ENCODE results near the gene PIP5KL1.
A peak's percentile ranks its signal among the peaks of the same experiment; 100 is the strongest.

PIP5KL1 gene

GRCh38 chr9:127935765-127936221 lies 5.2 kb upstream of the PIP5KL1 start:
- no peak for TF ChIP-seq CTCF (IDR thresholded peaks at IDR 0.05; ENCODE audit: extremely low read depth, missing control alignments)
- no peak for DNase-seq (ENCODE audit: low spot score)

- no peak for TF ChIP-seq CTCF (IDR thresholded peaks at IDR 0.05; ENCODE audit: extremely low read depth, missing control alignments)
- DNase-seq (ENCODE audit: low spot score): no peak
Measured at GRCh38 chr9:127934986-127935385, 4.4 kb upstream of the PIP5KL1 start.

- DNase-seq (ENCODE audit: low spot score): no peak
- TF ChIP-seq CTCF (IDR thresholded peaks at IDR 0.05; ENCODE audit: extremely low read depth, missing control alignments): no peak
Measured at GRCh38 chr9:127934248-127934647, 3.7 kb upstream of the PIP5KL1 start.

GRCh38 chr9:127931092-127931881 lies 710 bp upstream of the PIP5KL1 start:
- no peak for TF ChIP-seq CTCF (IDR thresholded peaks at IDR 0.05; ENCODE audit: extremely low read depth, missing control alignments)
- DNase-seq (ENCODE audit: low spot score): peak; percentile 61

- DNase-seq (ENCODE audit: low spot score): no peak
- no peak for TF ChIP-seq CTCF (IDR thresholded peaks at IDR 0.05; ENCODE audit: extremely low read depth, missing control alignments)
Measured at GRCh38 chr9:127929625-127929979, 975 bp downstream of the PIP5KL1 start.

GRCh38 chr9:127928676-127929624 lies 1.6 kb downstream of the PIP5KL1 start:
- DNase-seq (ENCODE audit: low spot score): no peak
- no peak for TF ChIP-seq CTCF (IDR thresholded peaks at IDR 0.05; ENCODE audit: extremely low read depth, missing control alignments)

Data from GM20000 (cell line).